BE2C (cell line): ENCODE data around the gene ZNF699.

Source experiments
- DNase-seq: peaks from one replicate; pipeline ENCODE4 v3.0.0-alpha.2; 2020
- H3K27me3 ChIP-seq: fragments of 250-450 bp; sonication (Bioruptor Pico); 2 replicates; pipeline ENCODE4 v1.5.1; 2020; ENCODE audit warnings: mild to moderate bottlenecking
- H3K36me3 ChIP-seq: fragments of 250-450 bp; sonication (Bioruptor Pico); 2 replicates; pipeline ENCODE4 v1.5.1; 2020; ENCODE audit warnings: mild to moderate bottlenecking
- H3K4me1 ChIP-seq: fragments of 250-450 bp; sonication (Bioruptor Pico); 2 replicates; pipeline ENCODE4 v1.5.1; 2020
- H3K4me3 ChIP-seq: 2 replicates; pipeline ENCODE4 v1.5.1; 2011; ENCODE audit warnings: low read depth, low read length
- H3K9me3 ChIP-seq: fragments of 250-450 bp; sonication (Bioruptor Pico); 2 replicates; pipeline ENCODE4 v1.5.1; 2020
- CTCF ChIP-seq: IDR thresholded peaks from 2 replicates; pipeline ENCODE4 v1.5.1; 2012; ENCODE audit warnings: mild to moderate bottlenecking, low read depth, low read length

The ZNF699 gene

DNA sequence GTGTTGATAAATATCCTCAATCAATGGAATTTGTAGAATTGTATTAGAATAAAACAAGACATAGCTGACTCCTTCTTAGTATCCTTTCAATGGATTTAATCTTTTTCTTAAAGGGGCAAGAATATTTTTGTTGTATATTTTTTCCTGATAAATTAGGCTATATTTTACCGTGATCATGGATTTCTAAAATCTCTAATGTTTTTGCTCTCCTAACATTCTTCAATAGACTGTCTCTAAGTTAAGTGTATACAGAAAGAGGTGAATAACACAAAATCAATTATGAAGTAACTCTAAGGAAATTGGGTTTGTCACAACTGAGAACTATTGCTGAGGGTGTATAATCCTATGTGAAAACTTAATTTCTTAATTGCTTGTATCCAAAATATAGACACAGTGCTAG lies 59.0 kb downstream of the ZNF699 start, which contains the start of gene OR7E24:
OR7E24 (plus strand) TSS at position 301 of the 400 bp plus-strand sequence. CDS start 114 bp downstream, outside the sequence.
- Histone ChIP-seq H3K9me3 (no peaks in the 10 kb centered on the region), H3K4me1 (no peaks in the 10 kb centered on the region), H3K36me3 (no peaks in the 10 kb centered on the region), H3K4me3 (no peak within 1 kb of the TSS), H3K27me3 (no peaks in the 10 kb centered on the region)
- no peak for TF ChIP-seq CTCF
- no peak for DNase-seq
